Stomach (tissue), 4 donors: ENCODE measurements around the gene KLF8.

Experiments used
- CTCF ChIP-seq, 7 experiments: fragments of 450-650 bp in 4 of 7; fragments of 200-600 bp in 3 of 7; sonication (generic) in 3 of 7; IDR thresholded peaks; one replicate each; pipeline ENCODE4 v1.5.1; 2016 to 2019; ENCODE audit warnings: antibody characterized with exemption in 7 of 7, control low read depth in 2 of 7, mild to moderate bottlenecking in 1 of 7
- EP300 ChIP-seq: sonication (generic); formaldehyde crosslinking; IDR thresholded peaks from one replicate; pipeline ENCODE4 v1.6.1; 2017; ENCODE audit warnings: antibody characterized with exemption
- POLR2AphosphoS5 ChIP-seq, 3 donors: sonication (generic); formaldehyde crosslinking; IDR thresholded peaks; one replicate each; pipeline ENCODE4 v1.6.1; 2016; ENCODE audit warnings: antibody characterized with exemption in 3 of 3

DNA sequence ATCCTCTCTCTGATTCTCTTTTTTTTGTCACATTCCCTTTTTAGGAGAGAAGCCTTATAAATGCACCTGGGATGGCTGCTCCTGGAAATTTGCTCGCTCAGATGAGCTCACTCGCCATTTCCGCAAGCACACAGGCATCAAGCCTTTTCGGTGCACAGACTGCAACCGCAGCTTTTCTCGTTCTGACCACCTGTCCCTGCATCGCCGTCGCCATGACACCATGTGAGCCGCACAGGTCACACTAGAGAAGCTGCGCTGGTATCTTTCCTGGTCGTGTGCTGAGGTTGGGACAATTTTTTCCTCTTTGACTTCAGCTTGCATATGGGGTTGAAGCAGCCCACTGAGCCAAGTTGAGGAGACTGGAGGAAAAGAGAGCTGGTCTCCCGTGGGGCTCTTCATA is 52.1 kb downstream of the KLF8 start:
- TF ChIP-seq EP300 (no peak), CTCF (IDR thresholded peaks at IDR 0.05) (no peak), POLR2AphosphoS5 (IDR thresholded peaks at IDR 0.05) (no peak)
